Small intestine (tissue), 7 donors: Measurements from ENCODE around the gene TTC31. TPM values are rescaled to one million over a fixed set of nuclear protein-coding genes. Genes with fewer than 3 reads are reported as not detected.

Experiments used
- DNase-seq, 2 donors: peaks; one replicate each; pipeline versions ENCODE4 v3.0.0 to v3.0.0-alpha.2; 2013
- FAIRE-seq: peaks from 2 replicates; lab custom pipeline; 2012; peaks lifted over from hg19 to GRCh38; lab: Jason Lieb, UNC
- H3K27ac ChIP-seq, 3 donors: one replicate each; pipeline ENCODE4 v1.5.1; 2013; ENCODE audit warnings: low read length in 2 of 3, mild to moderate bottlenecking in 2 of 3, control low read depth in 1 of 3, inconsistent platforms in 1 of 3, low read depth in 1 of 3, moderate library complexity in 1 of 3
- H3K27me3 ChIP-seq, 3 donors: one replicate each; pipeline ENCODE4 v1.6.1; 2013; ENCODE audit warnings: low read length in 3 of 3, inconsistent platforms in 1 of 3; ENCODE audit not compliant: control insufficient read depth in 3 of 3, insufficient read depth in 3 of 3
- H3K36me3 ChIP-seq, 3 donors: one replicate each; pipeline ENCODE4 v1.6.1; 2013; ENCODE audit warnings: low read length in 3 of 3, inconsistent platforms in 1 of 3, low read depth in 1 of 3, mild to moderate bottlenecking in 1 of 3, moderate library complexity in 1 of 3; ENCODE audit not compliant: control insufficient read depth in 3 of 3, insufficient read depth in 2 of 3
- H3K4me1 ChIP-seq, 3 donors: one replicate each; pipeline ENCODE4 v1.6.1; 2013; ENCODE audit warnings: low read length in 2 of 3, inconsistent platforms in 1 of 3, low read depth in 1 of 3, mild to moderate bottlenecking in 1 of 3, moderate library complexity in 1 of 3; ENCODE audit not compliant: control insufficient read depth in 3 of 3, insufficient read depth in 2 of 3
- H3K4me3 ChIP-seq, 3 donors: one replicate each; pipeline ENCODE4 v1.5.1; 2013; ENCODE audit warnings: low read length in 3 of 3, control low read depth in 1 of 3, inconsistent platforms in 1 of 3, low read depth in 1 of 3, mild to moderate bottlenecking in 1 of 3, moderate library complexity in 1 of 3
- H3K9me3 ChIP-seq, 2 donors: one replicate each; pipeline ENCODE4 v1.6.1; 2013; ENCODE audit warnings: low read depth in 1 of 2, low read length in 1 of 2; ENCODE audit not compliant: control insufficient read depth in 2 of 2, insufficient read depth in 1 of 2
- WGBS, 3 donors: extraction: QIAGEN DNeasy Blood & Tissue Kit; methylation state at CpG; one replicate each; pipeline ENCODE4 v1.1.7; 2013; 5-methylcytosine and 5-hydroxymethylcytosine counted together
- polyA plus RNA-seq, 4 donors: library from polyadenylated mRNA; stranded (reverse) in 3 of 4; unstranded in 1 of 4; fragments of 200-250 nt in 3 of 4; fragments of 120-200 nt in 1 of 4; gene quantifications; one replicate each; pipeline versions ENCODE4 v1.2.1 to v1.2.3, GENCODE V29; 2013
- donor health status: healthy with polysubstance abuse.
- donor health status: control.
- donor health status: control.
- donor health status: Bipolar disorder and iron deficiency.
- donor health status: healthy.

Gene TTC31
- polyA plus RNA-seq, 4 donors = 20.1 to 51.0 (median 27.1) TPM

DNA sequence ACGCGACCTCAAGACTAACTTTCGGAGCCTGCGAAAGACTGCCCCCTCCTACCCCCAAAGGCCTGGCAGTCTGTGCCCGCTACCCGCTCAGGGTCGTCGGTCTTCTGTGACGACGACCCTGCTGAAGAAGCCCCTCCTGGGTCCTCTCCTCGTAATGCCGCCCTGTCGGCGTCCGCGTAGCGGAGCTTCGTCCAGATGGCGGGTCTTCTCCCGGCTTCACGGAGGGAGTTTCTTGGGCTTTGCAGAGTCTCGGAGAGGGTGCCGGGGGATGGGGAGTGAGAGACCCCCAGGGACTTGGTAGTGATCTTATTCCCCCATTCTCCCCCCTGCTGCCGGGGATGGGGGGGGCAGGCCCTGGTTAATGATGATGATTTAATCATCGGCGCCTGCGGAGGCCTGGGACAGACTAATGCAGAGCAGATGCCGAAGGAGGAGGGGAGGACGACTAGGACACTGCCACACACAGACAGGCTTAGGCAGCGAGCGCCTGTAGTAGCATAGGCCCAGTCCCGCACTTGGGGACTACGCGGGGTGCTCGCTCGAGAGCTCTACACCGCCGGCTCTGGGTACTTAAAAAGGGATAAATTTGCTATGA lies 25.1 kb downstream of the TTC31 start:
- H3K27ac ChIP-seq = peak overlapping the region; percentile 91 to 100 (median 97)
- peak; percentile 48 to 67 for DNase-seq
- H3K4me3 ChIP-seq = peak overlapping the region; percentile 54 to 87 (median 75)
- H3K4me1 ChIP-seq = peaks cover 3 to 35% (median 9%) of the 10 kb centered on the region in 3 donors
- H3K27me3 ChIP-seq = peaks cover 0 to 51% (median 14%) of the 10 kb centered on the region in 3 donors
- FAIRE-seq = no peak
- H3K36me3 ChIP-seq = peaks cover 0 to 21% (median 0%) of the 10 kb centered on the region in 3 donors
- WGBS, 3 donors = 5 to 10% (median 7%) methylated on average over 38 of the region's 38 CpGs
- H3K9me3 ChIP-seq = no peaks in the 10 kb centered on the region

- Histone ChIP-seq H3K27ac (no peak overlapping the region), H3K4me3 (no peak overlapping the region), H3K9me3 (peaks cover 0 to 4% of the 10 kb centered on the region in 2 donors), H3K4me1 (peaks cover 3 to 28% (median 11%) of the 10 kb centered on the region in 3 donors), H3K27me3 (peaks cover 4 to 70% (median 33%) of the 10 kb centered on the region in 3 donors), H3K36me3 (peaks cover 0 to 13% (median 0%) of the 10 kb centered on the region in 3 donors)
- DNase-seq (no peak), FAIRE-seq (no peak)
- 83 to 86% (median 86%) methylated on average over 4 of the region's 4 CpGs for WGBS, 3 donors
These were observed 27.4 kb downstream of the TTC31 start for GRCh38 chr2:74510272-74510671.

GRCh38 chr2:74511104-74511989 lies 28.5 kb downstream of the TTC31 start:
- Histone ChIP-seq H3K36me3 (peaks cover 0 to 4% (median 0%) of the 10 kb centered on the region in 3 donors), H3K4me3 (no peak overlapping the region), H3K4me1 (peaks cover 0 to 26% (median 10%) of the 10 kb centered on the region in 3 donors), H3K27me3 (peaks cover 7 to 79% (median 41%) of the 10 kb centered on the region in 3 donors), H3K9me3 (peaks cover 0 to 7% of the 10 kb centered on the region in 2 donors), H3K27ac (no peak overlapping the region)
- 27 to 41% (median 39%) methylated on average over 11 of the region's 11 CpGs for WGBS, 3 donors
- no peak for DNase-seq
- no peak for FAIRE-seq

GRCh38 chr2:74512744-74513604 lies 30.1 kb downstream of the TTC31 start:
- Histone ChIP-seq H3K4me3 (no peak overlapping the region), H3K9me3 (peaks cover 0 to 8% of the 10 kb centered on the region in 2 donors), H3K27me3 (peaks cover 9 to 95% (median 46%) of the 10 kb centered on the region in 3 donors), H3K36me3 (peaks cover 0 to 3% (median 2%) of the 10 kb centered on the region in 3 donors), H3K4me1 (peaks cover 0 to 19% (median 12%) of the 10 kb centered on the region in 3 donors), H3K27ac (no peak overlapping the region)
- 8 to 16% (median 12%) methylated on average over 21 to 36 of the region's 36 CpGs for WGBS, 3 donors
- no peak for FAIRE-seq
- no peak for DNase-seq

DNA sequence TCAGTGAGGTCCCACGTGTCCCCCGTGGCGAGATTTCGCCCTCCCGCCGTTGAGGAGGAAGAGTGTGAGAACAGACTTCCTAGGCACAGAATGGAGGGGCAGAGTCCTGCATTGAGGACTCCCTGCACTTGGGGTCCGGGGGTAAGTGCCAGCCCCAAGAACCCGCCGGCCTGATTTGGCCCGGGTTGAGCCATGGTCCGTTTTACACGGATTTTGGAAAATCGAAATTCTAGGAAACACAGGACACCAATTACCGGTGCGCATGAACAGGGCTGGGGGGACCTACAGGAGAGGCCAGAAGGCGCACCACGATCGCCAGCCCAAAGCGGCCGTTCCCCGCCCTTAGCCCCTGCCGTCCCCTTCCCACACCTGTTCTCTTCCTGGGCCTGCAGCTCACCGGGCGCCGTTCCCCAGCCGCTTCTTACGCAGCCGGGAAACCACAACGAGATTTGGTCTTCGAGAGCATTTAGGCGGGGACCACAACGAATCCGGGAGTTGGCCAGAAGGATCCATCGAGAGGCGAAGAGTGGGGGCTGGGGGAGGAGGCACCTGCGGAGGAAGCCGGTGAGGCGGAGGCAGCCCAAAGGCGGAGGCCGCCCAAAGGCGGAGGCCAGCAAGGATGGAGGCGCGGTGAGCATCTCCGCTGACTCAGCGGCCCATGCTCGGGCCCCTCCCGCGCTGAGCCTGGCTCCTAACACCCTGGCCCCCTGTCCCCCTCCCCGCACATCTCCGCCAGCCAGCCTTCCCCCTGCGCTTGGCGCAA lies 30.9 kb downstream of the TTC31 start:
- Histone ChIP-seq H3K27me3 (peaks cover 9 to 95% (median 49%) of the 10 kb centered on the region in 3 donors), H3K36me3 (peaks cover 0 to 4% (median 2%) of the 10 kb centered on the region in 3 donors), H3K9me3 (peaks cover 0 to 8% of the 10 kb centered on the region in 2 donors), H3K27ac (peak overlapping the region in 1 of 3 donors; percentile 11), H3K4me3 (no peak overlapping the region), H3K4me1 (peaks cover 0 to 13% (median 9%) of the 10 kb centered on the region in 3 donors)
- peak in 1 of 2 donors; percentile 58 for DNase-seq
- 4 to 5% (median 4%) methylated on average over 39 to 52 of the region's 52 CpGs for WGBS, 3 donors
- no peak for FAIRE-seq

DNA sequence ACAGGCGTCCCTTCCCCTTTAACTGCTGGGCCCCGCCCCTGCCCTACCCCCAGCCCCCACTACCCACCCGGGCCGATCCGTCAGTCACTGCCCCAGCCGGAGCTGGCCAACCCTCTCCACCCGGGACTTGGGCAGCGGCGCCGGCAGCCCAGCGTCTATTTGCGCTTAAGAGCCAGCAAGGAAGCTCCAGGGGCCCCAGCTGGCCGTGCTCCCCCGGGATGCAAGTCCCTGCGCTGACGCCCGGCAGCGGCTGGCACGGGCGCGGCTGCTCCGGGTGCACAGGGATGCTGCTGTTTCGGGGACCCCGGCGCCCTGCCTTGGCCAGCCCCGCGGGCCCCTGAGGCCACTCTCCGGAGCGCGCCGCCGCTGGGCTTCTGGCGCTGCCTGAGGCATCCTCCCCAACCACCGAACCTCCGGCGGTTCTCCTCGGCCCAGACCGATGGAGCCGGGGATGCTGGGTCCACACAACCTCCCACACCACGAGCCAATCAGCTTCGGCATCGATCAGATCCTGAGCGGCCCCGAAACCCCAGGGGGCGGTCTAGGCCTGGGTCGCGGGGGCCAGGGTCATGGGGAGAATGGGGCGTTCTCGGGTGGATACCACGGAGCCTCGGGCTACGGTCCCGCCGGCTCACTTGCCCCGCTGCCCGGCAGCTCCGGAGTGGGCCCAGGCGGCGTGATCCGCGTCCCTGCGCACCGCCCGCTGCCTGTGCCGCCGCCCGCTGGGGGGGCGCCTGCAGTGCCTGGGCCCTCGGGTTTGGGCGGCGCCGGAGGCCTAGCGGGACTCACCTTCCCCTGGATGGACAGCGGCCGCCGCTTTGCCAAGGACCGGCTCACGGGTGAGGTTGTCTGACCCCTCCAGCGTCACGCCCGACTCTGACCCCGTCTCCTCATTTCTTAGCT lies 31.7 kb downstream of the TTC31 start, which contains the start of gene TLX2:
Gene TLX2, plus strand, starts transcription at position 83 of the 903 bp plus-strand sequence. Its CDS starts 357 bp downstream, at position 440.
- FAIRE-seq (no peak), DNase-seq (peak in 1 of 2 donors; percentile 40)
- Histone ChIP-seq H3K4me1 (peaks cover 0 to 13% (median 9%) of the 10 kb centered on the region in 3 donors), H3K9me3 (peaks cover 0 to 8% of the 10 kb centered on the region in 2 donors), H3K27ac (peak within 1 kb of the TSS in 1 of 3 donors; percentile 11), H3K4me3 (peak within 1 kb of the TSS in 1 of 3 donors; percentile 10), H3K27me3 (peaks cover 9 to 96% (median 49%) of the 10 kb centered on the region in 3 donors), H3K36me3 (peaks cover 0 to 7% (median 3%) of the 10 kb centered on the region in 3 donors)
- 2 to 3% (median 3%) methylated on average over 74 to 82 of the region's 82 CpGs for WGBS, 3 donors
